Thyroid gland (tissue), 4 donors: ENCODE data around the gene CELA1. TPM values are rescaled to one million over a fixed set of nuclear protein-coding genes. Genes with fewer than 3 reads are reported as not detected.
A peak's percentile ranks its signal among the peaks of the same experiment; 100 is the strongest.
"Not testable (repeated sequence)": the region's sequence is repeated elsewhere in the genome, so short reads cannot be mapped to it uniquely, and the experiment has no call there.

Source experiments
- DNase-seq, 2 donors: peaks; one replicate each; pipeline ENCODE4 v3.0.0-alpha.2; 2019
- H3K27ac ChIP-seq, 3 donors: fragments of 200-600 bp; sonication (generic); 1 replicate in 2 of 3; 2 replicates in 1 of 3; pipeline ENCODE4 v1.5.1; 2016 to 2019; ENCODE audit warnings: mild to moderate bottlenecking in 1 of 3, moderate library complexity in 1 of 3
- H3K27me3 ChIP-seq: fragments of 200-600 bp; sonication (generic); one replicate; pipeline ENCODE4 v1.5.1; 2019
- H3K36me3 ChIP-seq, 2 donors: fragments of 200-600 bp; sonication (generic); one replicate each; pipeline ENCODE4 v1.5.1; 2016 to 2019
- H3K4me1 ChIP-seq, 2 donors: fragments of 200-600 bp; sonication (generic); one replicate each; pipeline ENCODE4 v1.5.1; 2017 to 2019
- H3K4me3 ChIP-seq, 3 donors: fragments of 200-600 bp; sonication (generic); replicated peaks in 1 of 3; 1 replicate in 2 of 3; 2 replicates in 1 of 3; pipeline ENCODE4 v1.5.1; 2016; ENCODE audit warnings: mild to moderate bottlenecking in 1 of 3
- H3K9me3 ChIP-seq: fragments of 200-600 bp; sonication (generic); one replicate; pipeline ENCODE4 v1.5.1; 2017
- CTCF ChIP-seq, 6 experiments: fragments of 200-600 bp in 3 of 6; fragments of 450-650 bp in 3 of 6; sonication (generic) in 3 of 6; IDR thresholded peaks; one replicate each; pipeline ENCODE4 v1.5.1; 2016 to 2019; ENCODE audit warnings: antibody characterized with exemption in 6 of 6, mild to moderate bottlenecking in 2 of 6, inconsistent platforms in 1 of 6, moderate library complexity in 1 of 6
- POLR2A ChIP-seq, 2 donors: fragments of 450-650 bp; IDR thresholded peaks; one replicate each; pipeline ENCODE4 v1.6.1; 2017; ENCODE audit warnings: antibody characterized with exemption in 2 of 2, mild to moderate bottlenecking in 2 of 2, moderate library complexity in 1 of 2
- WGBS, 2 donors: methylation state at CpG; one replicate each; pipeline ENCODE4 v1.1.5; 2017; 5-methylcytosine and 5-hydroxymethylcytosine counted together
- intact Hi-C: fragments of 100-400 bp; cut with DNase I; formaldehyde crosslinking; loops from one replicate; pipeline ENCODE4 v1.15.1; 2023
- total RNA-seq, 4 donors: library from RNA; depleted of rRNA; stranded (reverse); fragments of >200 nt; gene quantifications; one replicate each; pipeline ENCODE4 v1.2.3, GENCODE V29; 2016

CELA1 gene
- total RNA-seq, 4 donors from 2014 or later = not detected

GRCh38 chr12:51345681-51346080, 798 bp downstream of the CELA1 start:
- no peak for DNase-seq
- Histone ChIP-seq H3K9me3 (no peaks in the 10 kb centered on the region), H3K36me3 (no peaks in the 10 kb centered on the region), H3K4me1 (peaks cover 0 to 2% of the 10 kb centered on the region in 2 donors), H3K27ac (no peak overlapping the region), H3K4me3 (no peak overlapping the region), H3K27me3 (no peaks in the 10 kb centered on the region)
- TF ChIP-seq POLR2A (IDR thresholded peaks at IDR 0.05) = no peak
- no peak for TF ChIP-seq CTCF (IDR thresholded peaks at IDR 0.05)
- intact Hi-C loops = loop anchor here (10.0 kb wide), 1 partner anchor 521 kb away; no protein-coding TSS in a partner anchor
- 83 to 87% methylated on average over 7 of the region's 7 CpGs for WGBS, 2 donors

- no peaks in the 10 kb centered on the region for H3K36me3 ChIP-seq
- TF ChIP-seq CTCF (IDR thresholded peaks at IDR 0.05) = no peak
- no peak for TF ChIP-seq POLR2A (IDR thresholded peaks at IDR 0.05)
- H3K4me3 ChIP-seq = no peak overlapping the region
- H3K4me1 ChIP-seq = peaks cover 0 to 2% of the 10 kb centered on the region in 2 donors
- DNase-seq = no peak
- WGBS, 2 donors = 96 to 100% methylated on average over 2 of the region's 2 CpGs
- H3K27me3 ChIP-seq = no peaks in the 10 kb centered on the region
- H3K27ac ChIP-seq = no peak overlapping the region
- H3K9me3 ChIP-seq = no peaks in the 10 kb centered on the region
- intact Hi-C loops = loop anchor here (5.0 to 10.0 kb wide), 2 partner anchors 76 to 518 kb away; no protein-coding TSS in a partner anchor
Measured at GRCh38 chr12:51343201-51343600, 3.3 kb downstream of the CELA1 start.

GRCh38 chr12:51342416-51342815, 4.1 kb downstream of the CELA1 start:
- H3K4me1 ChIP-seq = peaks cover 0 to 2% of the 10 kb centered on the region in 2 donors
- no peaks in the 10 kb centered on the region for H3K9me3 ChIP-seq
- H3K27ac ChIP-seq = no peak overlapping the region
- H3K4me3 ChIP-seq = no peak overlapping the region
- 89 to 92% methylated on average over 10 of the region's 10 CpGs for WGBS, 2 donors
- H3K36me3 ChIP-seq = no peaks in the 10 kb centered on the region
- TF ChIP-seq CTCF (IDR thresholded peaks at IDR 0.05) (no peak), POLR2A (IDR thresholded peaks at IDR 0.05) (no peak)
- no peaks in the 10 kb centered on the region for H3K27me3 ChIP-seq
- intact Hi-C loops = loop anchor here (5.0 to 10.0 kb wide), 2 partner anchors 75 to 518 kb away; no protein-coding TSS in a partner anchor
- no peak for DNase-seq

- peak; percentile 64 to 67 for DNase-seq
- Histone ChIP-seq H3K36me3 (no peaks in the 10 kb centered on the region), H3K27ac (peak overlapping the region in 1 of 3 donors; percentile 27), H3K27me3 (no peaks in the 10 kb centered on the region), H3K9me3 (no peaks in the 10 kb centered on the region), H3K4me3 (no peak overlapping the region), H3K4me1 (peaks cover 0 to 2% of the 10 kb centered on the region in 2 donors)
- intact Hi-C loops = loop anchor here (5.0 to 10.0 kb wide), 2 partner anchors 74 to 517 kb away; no protein-coding TSS in a partner anchor
- 32 to 38% methylated on average over 9 of the region's 9 CpGs for WGBS, 2 donors
- TF ChIP-seq POLR2A (IDR thresholded peaks at IDR 0.05) = no peak
- peak; percentile 89 to 98 (median 96) for TF ChIP-seq CTCF (IDR thresholded peaks at IDR 0.05)
Measured at GRCh38 chr12:51341251-51342007, 5.0 kb downstream of the CELA1 start.

- Histone ChIP-seq H3K27ac (no peak overlapping the region), H3K36me3 (no peaks in the 10 kb centered on the region), H3K4me1 (peaks cover 0 to 2% of the 10 kb centered on the region in 2 donors), H3K9me3 (no peaks in the 10 kb centered on the region), H3K27me3 (no peaks in the 10 kb centered on the region), H3K4me3 (no peak overlapping the region)
- intact Hi-C loops = loop anchor here (5.0 to 10.0 kb wide), 2 partner anchors 72 to 515 kb away; no protein-coding TSS in a partner anchor
- WGBS, 2 donors = 90 to 96% methylated on average over 6 of the region's 6 CpGs
- no peak for TF ChIP-seq CTCF (IDR thresholded peaks at IDR 0.05)
- TF ChIP-seq POLR2A (IDR thresholded peaks at IDR 0.05) = no peak
- DNase-seq = no peak
Measured at GRCh38 chr12:51339750-51340149, 6.7 kb downstream of the CELA1 start.

GRCh38 chr12:51337336-51337735, 9.1 kb downstream of the CELA1 start:
- H3K27ac ChIP-seq, intact Hi-C loops, H3K27me3 ChIP-seq: not testable (repeated sequence)

More at GRCh38 chr12:51337336-51337735, 9.1 kb downstream of the CELA1 start:
- not testable (repeated sequence) for H3K4me3 ChIP-seq, H3K9me3 ChIP-seq, H3K36me3 ChIP-seq, DNase-seq, H3K4me1 ChIP-seq
